NCI-H1417 treated with DMSO at 0.1 percent for 48 hours (cell line): ENCODE data around the gene PES1.
"Not testable (repeated sequence)": the region's sequence is repeated elsewhere in the genome, so short reads cannot be mapped to it uniquely, and the experiment has no call there.

ENCODE experiments used
- DNase-seq: peaks from one replicate; lab custom pipeline; 2025; lab: John Stamatoyannopoulos, UW

Gene PES1

GRCh38 chr22:30552719-30553118, 39.0 kb downstream of the PES1 start:
- DNase-seq, result no peak

- DNase-seq, result not testable (repeated sequence)
Observed at GRCh38 chr22:30551813-30552212, 39.9 kb downstream of the PES1 start.

- DNase-seq, result no peak
Observed at GRCh38 chr22:30547188-30547587, 44.5 kb downstream of the PES1 start.

GRCh38 chr22:30546616-30547015, 45.1 kb downstream of the PES1 start, which contains the start of gene SEC14L6:
TSS of gene SEC14L6 (minus strand) at chr22:30546741. CDS start at chr22:30546682, 59 bp downstream.
- no peak for DNase-seq

- no peak for DNase-seq
Observed at GRCh38 chr22:30542811-30543188, 48.9 kb downstream of the PES1 start.

- DNase-seq, result no peak
Observed at GRCh38 chr22:30541961-30542810, 49.5 kb downstream of the PES1 start.

- DNase-seq, result not testable (repeated sequence)
Observed at GRCh38 chr22:30541511-30541910, 50.2 kb downstream of the PES1 start.

- no peak for DNase-seq
Observed at GRCh38 chr22:30539368-30539767, 52.3 kb downstream of the PES1 start.

GRCh38 chr22:30538280-30538679, 53.4 kb downstream of the PES1 start:
- DNase-seq, result no peak

GRCh38 chr22:30537083-30537731, 54.5 kb downstream of the PES1 start:
- no peak for DNase-seq

- no peak for DNase-seq
Observed at GRCh38 chr22:30535182-30535581, 56.5 kb downstream of the PES1 start.

GRCh38 chr22:30531651-30532608, 59.8 kb downstream of the PES1 start:
- no peak for DNase-seq

- DNase-seq, result no peak
Observed at GRCh38 chr22:30526656-30527055, 65.1 kb downstream of the PES1 start.
